Breast epithelium (tissue), 4 donors: ENCODE results near the gene ASPG. TPM values are rescaled to one million over a fixed set of nuclear protein-coding genes. Genes with fewer than 3 reads are reported as not detected.

Source experiments
- DNase-seq, 2 donors: peaks; one replicate each; pipeline ENCODE4 v3.0.0-alpha.2; 2019; ENCODE audit warnings: low spot score in 2 of 2
- H3K27ac ChIP-seq, 2 donors: fragments of 200-600 bp; sonication (generic) in 1 of 2; one replicate each; pipeline ENCODE4 v1.5.1; 2016 to 2019; ENCODE audit warnings: mild to moderate bottlenecking in 1 of 2
- H3K27me3 ChIP-seq, 2 donors: fragments of 200-600 bp; sonication (generic) in 1 of 2; one replicate each; pipeline versions ENCODE4 v1.5.1 to v1.6.0; 2017 to 2019; ENCODE audit warnings: control low read depth in 1 of 2, mild to moderate bottlenecking in 1 of 2
- H3K36me3 ChIP-seq: fragments of 200-600 bp; one replicate; pipeline ENCODE4 v1.5.1; 2019
- H3K4me1 ChIP-seq, 2 donors: fragments of 200-600 bp; sonication (generic); one replicate each; pipeline ENCODE4 v1.5.1; 2016 to 2019; ENCODE audit warnings: control low read depth in 1 of 2
- H3K4me3 ChIP-seq, 3 donors: fragments of 200-600 bp; sonication (generic); 1 replicate in 2 of 3; 2 replicates in 1 of 3; pipeline ENCODE4 v1.5.1; 2016 to 2019; ENCODE audit warnings: mild to moderate bottlenecking in 3 of 3, moderate library complexity in 2 of 3
- H3K9me3 ChIP-seq, 2 donors: fragments of 200-600 bp; sonication (generic) in 1 of 2; one replicate each; pipeline ENCODE4 v1.5.1; 2016 to 2019; ENCODE audit warnings: control low read depth in 1 of 2
- POLR2A ChIP-seq: fragments of 450-650 bp; IDR thresholded peaks from one replicate; pipeline ENCODE4 v1.6.1; 2016; ENCODE audit warnings: antibody characterized with exemption, mild to moderate bottlenecking, moderate library complexity
- POLR2AphosphoS5 ChIP-seq, 3 donors: sonication (generic); formaldehyde crosslinking; IDR thresholded peaks; one replicate each; pipeline ENCODE4 v1.6.1; 2017; ENCODE audit warnings: antibody characterized with exemption in 3 of 3
- intact Hi-C: fragments of 100-400 bp; cut with DNase I; formaldehyde crosslinking; loops from one replicate; pipeline ENCODE4 v1.15.1; 2023; ENCODE audit warnings: low total_unique reads
- total RNA-seq, 3 donors: library from RNA; depleted of rRNA; stranded (reverse); fragments of >200 nt; gene quantifications; one replicate each; pipeline ENCODE4 v1.1.0, GENCODE V29; 2016
- TF ChIP-seq, protein P1 (sequence below), 3 donors: fragments of 450-650 bp; IDR thresholded peaks; one replicate each; pipeline ENCODE4 v1.5.1; 2016 to 2017; ENCODE audit warnings: antibody characterized with exemption in 3 of 3, mild to moderate bottlenecking in 3 of 3, moderate library complexity in 3 of 3

The ASPG gene
- total RNA-seq, 3 donors from 2014 or later, result 0.15 to 0.33 TPM; not detected in 1

DNA sequence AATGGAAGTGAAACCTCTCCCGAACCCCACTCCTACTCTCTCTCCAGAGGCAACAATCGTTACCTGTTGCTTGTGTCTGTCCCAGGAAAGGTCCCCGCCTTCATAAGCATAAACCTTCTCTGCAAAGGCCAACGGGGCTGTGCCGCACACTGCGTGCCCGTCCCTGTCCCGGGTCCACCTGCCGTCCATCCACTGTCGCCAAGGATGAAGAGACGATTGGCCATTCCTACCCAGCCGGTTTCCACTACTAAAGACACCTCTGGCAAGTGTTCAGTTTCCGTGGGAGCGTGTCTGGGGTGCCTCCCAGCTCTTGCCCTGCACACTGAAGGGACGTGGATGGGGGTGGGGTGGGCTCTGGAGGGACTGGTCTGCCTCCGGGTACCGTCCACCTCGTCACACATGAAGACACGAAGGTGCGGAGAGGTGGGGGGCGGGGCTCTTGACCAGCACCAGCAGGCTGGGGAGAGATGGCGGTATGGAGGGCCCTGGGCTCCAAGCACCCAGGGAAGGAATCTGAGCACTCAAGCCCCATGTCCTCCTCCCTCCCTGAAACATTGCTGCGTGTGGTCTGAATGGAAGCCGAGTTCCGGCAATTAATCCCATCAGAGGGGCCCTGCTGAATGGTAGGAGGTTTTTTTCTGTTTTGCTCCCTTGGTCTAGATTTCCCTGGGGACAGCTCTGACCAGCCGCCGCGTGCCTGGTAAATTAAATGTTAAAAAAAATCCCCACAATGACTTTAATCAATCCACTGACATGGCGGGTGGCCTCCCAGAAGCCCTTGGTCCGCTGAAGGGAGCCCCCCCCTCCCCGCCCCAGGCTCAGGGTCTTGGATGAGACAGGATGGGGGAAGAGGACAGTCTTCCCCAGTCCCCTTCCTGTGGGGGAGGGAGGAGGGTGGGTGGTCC is 48.8 kb downstream of the ASPG start:
- peaks cover 6 to 11% of the 10 kb centered on the region in 2 donors for H3K9me3 ChIP-seq
- H3K27ac ChIP-seq, result no peak overlapping the region
- intact Hi-C loops, result loop anchor here (10.0 kb wide), 1 partner anchor 430 kb away; no protein-coding TSS in a partner anchor
- peaks cover 10 to 15% of the 10 kb centered on the region in 2 donors for H3K4me1 ChIP-seq
- no peaks in the 10 kb centered on the region for H3K36me3 ChIP-seq
- peaks cover 0 to 60% of the 10 kb centered on the region in 2 donors for H3K27me3 ChIP-seq
- DNase-seq, result no peak
- TF ChIP-seq POLR2AphosphoS5 (IDR thresholded peaks at IDR 0.05), result no peak
- TF ChIP-seq POLR2A, result no peak
- TF ChIP-seq, protein P1, sequence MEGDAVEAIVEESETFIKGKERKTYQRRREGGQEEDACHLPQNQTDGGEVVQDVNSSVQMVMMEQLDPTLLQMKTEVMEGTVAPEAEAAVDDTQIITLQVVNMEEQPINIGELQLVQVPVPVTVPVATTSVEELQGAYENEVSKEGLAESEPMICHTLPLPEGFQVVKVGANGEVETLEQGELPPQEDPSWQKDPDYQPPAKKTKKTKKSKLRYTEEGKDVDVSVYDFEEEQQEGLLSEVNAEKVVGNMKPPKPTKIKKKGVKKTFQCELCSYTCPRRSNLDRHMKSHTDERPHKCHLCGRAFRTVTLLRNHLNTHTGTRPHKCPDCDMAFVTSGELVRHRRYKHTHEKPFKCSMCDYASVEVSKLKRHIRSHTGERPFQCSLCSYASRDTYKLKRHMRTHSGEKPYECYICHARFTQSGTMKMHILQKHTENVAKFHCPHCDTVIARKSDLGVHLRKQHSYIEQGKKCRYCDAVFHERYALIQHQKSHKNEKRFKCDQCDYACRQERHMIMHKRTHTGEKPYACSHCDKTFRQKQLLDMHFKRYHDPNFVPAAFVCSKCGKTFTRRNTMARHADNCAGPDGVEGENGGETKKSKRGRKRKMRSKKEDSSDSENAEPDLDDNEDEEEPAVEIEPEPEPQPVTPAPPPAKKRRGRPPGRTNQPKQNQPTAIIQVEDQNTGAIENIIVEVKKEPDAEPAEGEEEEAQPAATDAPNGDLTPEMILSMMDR (IDR thresholded peaks at IDR 0.05), result no peak
- H3K4me3 ChIP-seq, result no peak overlapping the region

DNA sequence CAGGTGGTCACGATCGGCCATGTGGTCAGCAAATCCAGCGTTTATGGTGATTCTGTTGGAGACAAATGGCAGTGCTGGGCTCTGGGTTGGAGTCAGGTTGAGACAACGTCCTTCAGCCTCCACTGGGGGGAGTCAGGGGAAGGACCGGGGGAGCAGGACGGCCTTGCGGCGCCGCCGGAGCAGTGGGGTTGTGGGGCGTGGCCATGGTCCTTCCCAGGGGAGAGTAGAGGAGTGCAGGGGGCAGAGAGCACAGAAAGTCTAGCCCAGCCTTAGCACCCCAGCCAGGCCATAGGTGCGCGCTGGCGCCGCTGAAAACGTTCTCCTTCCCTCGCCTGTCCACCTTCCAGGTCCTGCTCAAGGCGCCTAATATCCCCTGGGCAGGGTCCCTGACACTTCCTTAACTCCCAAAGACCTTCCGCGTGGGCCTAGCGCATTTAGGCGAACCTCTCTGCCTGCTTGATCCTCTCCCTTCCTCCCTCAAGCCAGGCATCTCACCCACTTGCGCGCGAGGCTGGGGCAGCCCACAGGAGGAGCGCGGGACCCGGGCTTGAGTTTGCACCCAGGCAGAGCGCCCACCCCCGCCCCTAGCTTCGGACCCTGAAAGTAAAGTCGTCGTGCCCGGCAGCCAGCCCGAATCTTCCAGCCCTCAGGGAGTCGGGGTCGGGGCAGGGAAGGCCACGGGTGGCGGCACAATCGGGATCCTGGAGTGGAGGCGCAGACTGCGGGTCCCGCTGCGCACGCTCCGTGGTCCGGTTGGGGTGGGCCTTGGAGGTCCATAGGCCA is 49.8 kb downstream of the ASPG start:
- Histone ChIP-seq H3K36me3 (no peaks in the 10 kb centered on the region), H3K27me3 (peaks cover 0 to 70% of the 10 kb centered on the region in 2 donors), H3K4me1 (peaks cover 10 to 15% of the 10 kb centered on the region in 2 donors), H3K4me3 (peak overlapping the region in 1 of 3 donors; percentile 83), H3K27ac (no peak overlapping the region), H3K9me3 (peaks cover 0 to 6% of the 10 kb centered on the region in 2 donors)
- TF ChIP-seq POLR2AphosphoS5 (IDR thresholded peaks at IDR 0.05) (no peak), POLR2A (no peak)
- TF ChIP-seq, protein P1 (IDR thresholded peaks at IDR 0.05), result no peak
- intact Hi-C loops, result loop anchor here (10.0 kb wide), 1 partner anchor 429 kb away; no protein-coding TSS in a partner anchor
- DNase-seq, result no peak

DNA sequence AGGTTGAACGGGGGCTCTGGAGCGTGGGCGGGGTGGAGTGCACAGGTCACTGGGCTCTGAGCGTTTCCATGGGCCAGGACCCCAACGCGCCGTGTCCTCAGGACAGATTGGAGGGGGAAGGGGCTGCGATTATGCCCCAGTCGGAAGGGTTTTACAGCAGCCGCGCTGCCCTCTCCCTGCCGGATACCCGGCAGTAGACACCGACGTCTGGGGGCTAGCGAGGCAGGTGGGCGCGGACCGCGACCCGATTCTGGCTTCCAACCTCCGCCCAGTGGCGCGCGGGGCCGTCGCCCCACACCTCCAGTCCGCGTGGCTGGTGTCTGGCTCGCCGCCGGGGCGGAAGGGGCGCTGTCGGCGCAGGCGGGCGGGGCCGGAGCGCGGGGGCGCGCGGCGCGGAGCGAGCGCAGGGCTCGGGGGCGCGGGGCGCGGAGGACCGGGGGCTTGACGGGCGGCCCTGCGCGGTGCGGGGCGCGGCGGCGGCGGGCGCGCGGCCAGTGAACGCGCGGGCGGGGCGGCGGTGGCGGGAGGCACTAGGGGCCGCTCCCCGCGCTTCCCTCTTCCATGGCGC is 50.5 kb downstream of the ASPG start:
- H3K36me3 ChIP-seq, result no peaks in the 10 kb centered on the region
- H3K9me3 ChIP-seq, result no peaks in the 10 kb centered on the region
- H3K4me3 ChIP-seq, result peak overlapping the region in 2 of 3 donors; percentile 59 to 83
- no peak for DNase-seq
- peaks cover 10 to 15% of the 10 kb centered on the region in 2 donors for H3K4me1 ChIP-seq
- H3K27ac ChIP-seq, result no peak overlapping the region
- no peak for TF ChIP-seq POLR2AphosphoS5 (IDR thresholded peaks at IDR 0.05)
- TF ChIP-seq, protein P1 (IDR thresholded peaks at IDR 0.05), result no peak
- intact Hi-C loops, result loop anchor here (10.0 kb wide), 1 partner anchor 429 kb away; no protein-coding TSS in a partner anchor
- H3K27me3 ChIP-seq, result peaks cover 0 to 70% of the 10 kb centered on the region in 2 donors

DNA sequence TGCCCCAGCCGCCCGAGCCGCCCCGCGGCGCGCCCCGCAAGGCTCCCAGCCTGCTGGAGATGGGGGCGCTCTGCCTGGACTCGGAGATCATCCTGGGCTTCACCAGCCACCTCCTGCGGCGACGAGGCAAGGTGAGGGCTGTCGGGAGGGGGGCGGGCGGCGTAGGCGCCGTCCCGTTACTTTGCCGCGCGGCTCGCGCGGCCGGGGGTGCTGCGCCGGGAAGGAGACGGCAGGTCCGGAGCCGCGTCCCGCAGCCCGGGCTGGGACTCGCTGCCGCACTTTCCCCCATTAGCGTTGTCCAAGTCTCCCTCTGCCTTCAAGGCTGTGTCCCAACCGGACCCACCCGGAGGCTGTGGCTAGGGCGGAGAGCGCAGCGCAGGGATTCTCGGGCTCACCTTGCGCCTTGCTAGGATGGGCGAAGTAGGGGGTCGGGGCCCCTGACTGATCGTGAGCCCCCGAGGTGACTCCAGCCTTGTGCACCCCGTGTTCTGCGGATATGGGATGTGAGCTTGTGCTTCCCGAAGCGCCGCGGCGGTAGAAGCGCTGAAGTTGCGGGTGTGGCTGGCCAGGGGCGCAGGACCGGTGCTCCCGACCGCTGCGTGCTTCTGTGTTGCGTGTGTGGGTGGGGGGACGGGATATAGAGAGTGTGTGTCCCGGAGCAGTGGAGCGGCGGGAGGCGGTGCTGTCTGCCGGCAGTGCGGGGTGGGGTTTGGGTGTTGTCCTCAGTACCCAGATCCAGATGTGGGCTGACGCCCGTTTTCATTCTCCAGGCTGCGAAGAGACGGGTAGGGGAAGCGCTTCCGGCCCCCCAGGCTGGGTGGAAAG is 51.2 kb downstream of the ASPG start:
- no peaks in the 10 kb centered on the region for H3K36me3 ChIP-seq
- peaks cover 0 to 65% of the 10 kb centered on the region in 2 donors for H3K27me3 ChIP-seq
- DNase-seq, result no peak
- H3K9me3 ChIP-seq, result no peaks in the 10 kb centered on the region
- H3K4me1 ChIP-seq, result peaks cover 10 to 15% of the 10 kb centered on the region in 2 donors
- H3K4me3 ChIP-seq, result peak overlapping the region in 2 of 3 donors; percentile 59 to 83
- intact Hi-C loops, result loop anchor here (10.0 kb wide), 1 partner anchor 428 kb away; no protein-coding TSS in a partner anchor
- TF ChIP-seq POLR2A, result no peak
- H3K27ac ChIP-seq, result no peak overlapping the region
